Measurements from ENCODE around the gene KRTAP23-1.

The KRTAP23-1 gene

GRCh38 chr21:30348506-30348905 is at the start of gene KRTAP23-1:
Gene KRTAP23-1, minus strand, starts transcription at chr21:30348606. Its CDS starts 0 bp downstream, at chr21:30348606.
- DNase-seq = no peak

GRCh38 chr21:30395731-30396130 is 47.3 kb upstream of the KRTAP23-1 start, which contains the start of gene KRTAP13-1:
Gene KRTAP13-1, plus strand, starts transcription at chr21:30396031. Its CDS starts 56 bp downstream, at chr21:30396087.
- no peak for DNase-seq

- peak; percentile 5 for DNase-seq
Measured at GRCh38 chr21:30391492-30392025, 43.2 kb upstream of the KRTAP23-1 start.

- no peak for DNase-seq
Measured at GRCh38 chr21:30382201-30382600, 33.8 kb upstream of the KRTAP23-1 start.

GRCh38 chr21:30372139-30372770 is 23.8 kb upstream of the KRTAP23-1 start, which contains the start of gene KRTAP13-2:
Gene KRTAP13-2, minus strand, starts transcription at chr21:30372271. Its CDS starts 58 bp downstream, at chr21:30372213.
- no peak for DNase-seq

GRCh38 chr21:30355906-30356305 is 7.5 kb upstream of the KRTAP23-1 start:
- DNase-seq = no peak

GRCh38 chr21:30354308-30355005 is 6.1 kb upstream of the KRTAP23-1 start:
- no peak for DNase-seq

GRCh38 chr21:30351534-30351933 is 3.1 kb upstream of the KRTAP23-1 start:
- no peak for DNase-seq

GRCh38 chr21:30349572-30349971 is 1.2 kb upstream of the KRTAP23-1 start:
- peak; percentile 76 for DNase-seq

- no peak for DNase-seq
Measured at GRCh38 chr21:30345014-30345413, 3.4 kb downstream of the KRTAP23-1 start.

GRCh38 chr21:30340714-30341573 is 7.5 kb downstream of the KRTAP23-1 start:
- peak; percentile 26 for DNase-seq

GRCh38 chr21:30338717-30339116 is 9.7 kb downstream of the KRTAP23-1 start:
- no peak for DNase-seq

- DNase-seq = no peak
Measured at GRCh38 chr21:30337772-30338171, 10.6 kb downstream of the KRTAP23-1 start.

GRCh38 chr21:30337276-30337744 is 11.1 kb downstream of the KRTAP23-1 start, which contains the start of gene KRTAP27-1:
Gene KRTAP27-1, minus strand, starts transcription at chr21:30337694. Its CDS starts 26 bp downstream, at chr21:30337668.
- no peak for DNase-seq

- DNase-seq = no peak
Measured at GRCh38 chr21:30336596-30336995, 11.8 kb downstream of the KRTAP23-1 start.

GRCh38 chr21:30333736-30334135 is 14.7 kb downstream of the KRTAP23-1 start:
- DNase-seq = no peak

- no peak for DNase-seq
Measured at GRCh38 chr21:30332681-30333080, 15.7 kb downstream of the KRTAP23-1 start.

GRCh38 chr21:30329203-30329875 is 19.1 kb downstream of the KRTAP23-1 start:
- DNase-seq = no peak

- DNase-seq = no peak
Measured at GRCh38 chr21:30326390-30326789, 22.0 kb downstream of the KRTAP23-1 start.

- DNase-seq = no peak
Measured at GRCh38 chr21:30320215-30320614, 28.2 kb downstream of the KRTAP23-1 start, which contains the start of gene KRTAP26-1. Gene KRTAP26-1, minus strand, starts transcription at chr21:30320315. Its CDS starts 280 bp downstream, at chr21:30320035.

GRCh38 chr21:30315701-30316100 is 32.7 kb downstream of the KRTAP23-1 start:
- no peak for DNase-seq

GRCh38 chr21:30306884-30307283 is 41.5 kb downstream of the KRTAP23-1 start:
- DNase-seq = no peak

Measured in NCI-H146 (cell line).